ENCODE results near the gene MMP20. TPM values are rescaled to one million over a fixed set of nuclear protein-coding genes. Genes with fewer than 3 reads are reported as not detected.

MMP20 gene
- total and polyA plus RNA-seq, 2 donors (not counting 3 experiments of a cell fraction or from before 2014, with no cell fraction given), result not detected

DNA sequence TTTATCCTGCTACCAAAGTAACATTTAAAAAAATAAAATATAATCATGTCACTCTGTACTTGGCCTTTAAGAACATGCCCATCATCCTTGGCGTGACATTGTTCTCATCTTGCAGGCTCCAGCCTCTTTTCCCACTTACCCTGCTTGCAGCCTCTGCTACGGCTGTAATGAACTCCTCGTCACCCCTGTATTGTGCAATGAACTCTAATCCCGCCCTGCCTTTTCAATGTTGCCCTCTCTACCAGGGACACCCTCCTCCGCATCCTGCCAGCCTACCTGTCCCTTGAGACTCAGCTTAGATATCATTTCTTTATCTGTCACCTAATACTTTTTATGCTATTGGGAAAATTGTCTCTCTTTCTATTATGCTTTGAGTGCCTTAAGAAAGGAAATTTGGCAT is 12.6 kb upstream of the MMP20 start:
- dilution Hi-C loops (cut with MboI; ENCODE audit: extremely low pct_ligation_motif_present, low sequenced_read_pairs) (no loop called here), intact Hi-C loops (cut with micrococcal nuclease) (no loop called here)
- no peaks in the 10 kb centered on the region for H3K9me1 ChIP-seq (replicated peaks; ENCODE audit: control insufficient read depth, extremely low read depth, insufficient read depth, low read length)
- H3K4me2 ChIP-seq (ENCODE audit: insufficient read depth, low read length), result no peak overlapping the region
- BruUV-seq (replicated peaks), result no TSS peak
- H3K79me2 ChIP-seq (ENCODE audit: control insufficient read depth, insufficient read depth, low read length), result no peaks in the 10 kb centered on the region
- H3K4me3 ChIP-seq (replicated peaks in 1 of 3; ENCODE audit: insufficient read depth in 1 of 3, low read depth in 1 of 3, low read length in 3 of 3), result no peak overlapping the region
- no peaks in the 10 kb centered on the region for H3K4me1 ChIP-seq (ENCODE audit: control insufficient read depth, extremely low read depth, insufficient read depth, low read length)
- no peak for FAIRE-seq
- H3K9ac ChIP-seq (replicated peaks; ENCODE audit: extremely low read depth, insufficient read depth, low read length), result no peak overlapping the region
- DNase-seq (ENCODE audit: low read depth, low spot score), result no peak
- ChIA-PET CTCF (no interaction called here), POLR2A (no interaction called here)
- H2AFZ ChIP-seq (ENCODE audit: low read depth, low read length), result no peak overlapping the region
- H3K9me3 ChIP-seq (replicated peaks; ENCODE audit: control insufficient read depth, insufficient read depth, low read length), result no peaks in the 10 kb centered on the region
- H4K20me1 ChIP-seq (replicated peaks; ENCODE audit: control insufficient read depth, extremely low read depth, insufficient read depth, low read length), result no peaks in the 10 kb centered on the region
- H3K27me3 ChIP-seq (ENCODE audit: control insufficient read depth in 2 of 2, insufficient read depth in 2 of 2, low read length in 2 of 2), result no peaks in the 10 kb centered on the region
- H3K36me3 ChIP-seq (ENCODE audit: control insufficient read depth in 2 of 2, extremely low read depth in 1 of 2, insufficient read depth in 2 of 2, low read length in 2 of 2), result no peaks in the 10 kb centered on the region
- no peak overlapping the region for H3K27ac ChIP-seq (ENCODE audit: insufficient read depth, low read depth, low read length)
- TF ChIP-seq POLR2A (IDR thresholded peaks at IDR 0.05; ENCODE audit: low read depth, low read length), result no peak
- TF ChIP-seq CTCF (IDR thresholded peaks at IDR 0.05; ENCODE audit: extremely low read depth in 1 of 2, insufficient read depth in 1 of 2, low read depth in 1 of 2, low read length in 2 of 2), result no peak

- Histone ChIP-seq H3K4me1 (ENCODE audit: control insufficient read depth, extremely low read depth, insufficient read depth, low read length) (no peaks in the 10 kb centered on the region), H3K27me3 (ENCODE audit: control insufficient read depth in 2 of 2, insufficient read depth in 2 of 2, low read length in 2 of 2) (no peaks in the 10 kb centered on the region), H2AFZ (ENCODE audit: low read depth, low read length) (no peak overlapping the region), H3K79me2 (ENCODE audit: control insufficient read depth, insufficient read depth, low read length) (no peaks in the 10 kb centered on the region), H3K9ac (replicated peaks; ENCODE audit: extremely low read depth, insufficient read depth, low read length) (no peak overlapping the region), H3K36me3 (ENCODE audit: control insufficient read depth in 2 of 2, extremely low read depth in 1 of 2, insufficient read depth in 2 of 2, low read length in 2 of 2) (no peaks in the 10 kb centered on the region), H3K4me2 (ENCODE audit: insufficient read depth, low read length) (no peak overlapping the region), H3K9me1 (replicated peaks; ENCODE audit: control insufficient read depth, extremely low read depth, insufficient read depth, low read length) (no peaks in the 10 kb centered on the region), H3K4me3 (replicated peaks in 1 of 3; ENCODE audit: insufficient read depth in 1 of 3, low read depth in 1 of 3, low read length in 3 of 3) (no peak overlapping the region), H3K9me3 (replicated peaks; ENCODE audit: control insufficient read depth, insufficient read depth, low read length) (no peaks in the 10 kb centered on the region), H4K20me1 (replicated peaks; ENCODE audit: control insufficient read depth, extremely low read depth, insufficient read depth, low read length) (no peaks in the 10 kb centered on the region), H3K27ac (ENCODE audit: insufficient read depth, low read depth, low read length) (no peak overlapping the region)
- ChIA-PET CTCF (interaction anchor here (1.1 kb wide), 1 partner anchor 8 kb away, joined by 3 read pairs; no protein-coding TSS in a partner anchor), POLR2A (no interaction called here)
- BruUV-seq (replicated peaks), result no TSS peak
- FAIRE-seq, result no peak
- dilution Hi-C loops (cut with MboI; ENCODE audit: extremely low pct_ligation_motif_present, low sequenced_read_pairs), result no loop called here
- intact Hi-C loops (cut with micrococcal nuclease), result no loop called here
- TF ChIP-seq CTCF (IDR thresholded peaks at IDR 0.05; ENCODE audit: extremely low read depth in 1 of 2, insufficient read depth in 1 of 2, low read depth in 1 of 2, low read length in 2 of 2), result no peak
- no peak for TF ChIP-seq POLR2AphosphoS5 (IDR thresholded peaks at IDR 0.05; ENCODE audit: insufficient read depth, low read depth, low read length)
- TF ChIP-seq FOS (IDR thresholded peaks at IDR 0.05; ENCODE audit: borderline replicate concordance, insufficient read depth, low read length), result no peak
- TF ChIP-seq POLR2A (IDR thresholded peaks at IDR 0.05; ENCODE audit: low read depth, low read length), result no peak
- no peak for TF ChIP-seq GATA2 (IDR thresholded peaks at IDR 0.05; ENCODE audit: insufficient read depth, insufficient read length, low read depth, low read length)
- no peak for TF ChIP-seq EZH2 (IDR thresholded peaks at IDR 0.05; ENCODE audit: borderline replicate concordance, low read depth, low read length, severe bottlenecking)
- TF ChIP-seq JUN (IDR thresholded peaks at IDR 0.05; ENCODE audit: borderline replicate concordance, insufficient read depth, insufficient read length, low read depth), result no peak
- TF ChIP-seq, protein P1, sequence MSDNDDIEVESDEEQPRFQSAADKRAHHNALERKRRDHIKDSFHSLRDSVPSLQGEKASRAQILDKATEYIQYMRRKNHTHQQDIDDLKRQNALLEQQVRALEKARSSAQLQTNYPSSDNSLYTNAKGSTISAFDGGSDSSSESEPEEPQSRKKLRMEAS (IDR thresholded peaks at IDR 0.05; ENCODE audit: insufficient read depth, insufficient read length), result no peak
- TF ChIP-seq MYC (IDR thresholded peaks at IDR 0.05; ENCODE audit: low read depth, low read length), result no peak
- no peak for DNase-seq (ENCODE audit: low read depth, low spot score)
Measured at GRCh38 chr11:102633385-102634026, 8.4 kb upstream of the MMP20 start.

All from endothelial cell of umbilical vein (primary cell).